Body of pancreas (tissue), 4 donors: ENCODE data around the gene BIRC6. TPM values are rescaled to one million over a fixed set of nuclear protein-coding genes. Genes with fewer than 3 reads are reported as not detected.

Source experiments
- ATAC-seq: fragments of 150-250 bp; one replicate; pipeline ENCODE4 v1.9.1; 2016
- DNase-seq, 4 donors: peaks; one replicate each; pipeline ENCODE4 v3.0.0-alpha.2; 2019
- H3K27ac ChIP-seq, 4 donors: fragments of 200-600 bp; sonication (generic); 1 replicate in 3 of 4; 2 replicates in 1 of 4; pipeline versions ENCODE4 v1.5.1 to v1.6.1; 2016 to 2019; ENCODE audit warnings: mild to moderate bottlenecking in 1 of 4, mixed read lengths in 1 of 4, moderate library complexity in 1 of 4
- H3K27me3 ChIP-seq, 2 donors: fragments of 200-600 bp; sonication (generic); one replicate each; pipeline ENCODE4 v1.6.0; 2016; ENCODE audit warnings: mild to moderate bottlenecking in 1 of 2
- H3K36me3 ChIP-seq, 2 donors: fragments of 200-600 bp; sonication (generic); replicated peaks in 1 of 2; 2 replicates each; pipeline ENCODE4 v1.5.1; 2016; ENCODE audit warnings: low read depth in 2 of 2; ENCODE audit not compliant: insufficient read depth in 1 of 2
- H3K4me1 ChIP-seq: fragments of 200-600 bp; sonication (generic); one replicate; pipeline ENCODE4 v1.6.0; 2016
- H3K4me3 ChIP-seq, 2 donors: fragments of 200-600 bp; sonication (generic); 1 replicate in 1 of 2; 2 replicates in 1 of 2; pipeline ENCODE4 v1.5.1; 2016 to 2019
- H3K9me3 ChIP-seq, 3 donors: fragments of 200-600 bp; sonication (generic); 1 replicate in 2 of 3; 2 replicates in 1 of 3; pipeline ENCODE4 v1.5.1; 2016
- CTCF ChIP-seq, 7 experiments: fragments of 450-650 bp in 4 of 7; fragments of 200-600 bp in 3 of 7; sonication (generic) in 3 of 7; IDR thresholded peaks; one replicate each; pipeline ENCODE4 v1.5.1; 2016 to 2019; ENCODE audit warnings: antibody characterized with exemption in 7 of 7
- POLR2A ChIP-seq, 3 donors: fragments of 450-650 bp; IDR thresholded peaks; one replicate each; pipeline ENCODE4 v1.6.1; 2016; ENCODE audit warnings: antibody characterized with exemption in 3 of 3, mild to moderate bottlenecking in 2 of 3
- WGBS, 2 donors: methylation state at CpG; one replicate each; pipeline ENCODE4 v1.1.5; 2017; 5-methylcytosine and 5-hydroxymethylcytosine counted together
- intact Hi-C: fragments of 100-400 bp; cut with DNase I; formaldehyde crosslinking; loops from one replicate; pipeline ENCODE4 v1.15.1; 2023
- total RNA-seq, 2 donors: library from RNA; depleted of rRNA; stranded (reverse); fragments of >200 nt; gene quantifications; one replicate each; pipeline ENCODE4 v1.1.0, GENCODE V29; 2016

Gene BIRC6
- total RNA-seq, 2 donors from 2014 or later = 71.9 to 102 TPM

- Histone ChIP-seq H3K36me3 (peaks cover 0 to 7% of the 10 kb centered on the region in 2 donors), H3K9me3 (peaks cover 0 to 4% (median 0%) of the 10 kb centered on the region in 3 donors), H3K27ac (no peak overlapping the region), H3K4me1 (peaks cover 3% of the 10 kb centered on the region), H3K4me3 (no peak overlapping the region), H3K27me3 (no peaks in the 10 kb centered on the region)
- 87 to 92% methylated on average over 3 of the region's 3 CpGs for WGBS, 2 donors
- ATAC-seq (no peak), DNase-seq (no peak)
- TF ChIP-seq POLR2A (IDR thresholded peaks at IDR 0.05) = no peak
- TF ChIP-seq CTCF (IDR thresholded peaks at IDR 0.05) = no peak
- intact Hi-C loops = no loop called here
These were observed 47.9 kb downstream of the BIRC6 start for GRCh38 chr2:32404691-32405090.

GRCh38 chr2:32416519-32416918 is 59.7 kb downstream of the BIRC6 start:
- peaks cover 4% of the 10 kb centered on the region for H3K4me1 ChIP-seq

GRCh38 chr2:32417659-32418058 is 60.8 kb downstream of the BIRC6 start:
- intact Hi-C loops = no loop called here
- TF ChIP-seq POLR2A (IDR thresholded peaks at IDR 0.05) (no peak), CTCF (IDR thresholded peaks at IDR 0.05) (no peak)
- no peak for ATAC-seq
- H3K27me3 ChIP-seq = no peaks in the 10 kb centered on the region
- no peak overlapping the region for H3K27ac ChIP-seq
- 97% methylated on average over 10 of the region's 10 CpGs for WGBS, 2 donors
- no peak overlapping the region for H3K4me3 ChIP-seq
- H3K9me3 ChIP-seq = peaks cover 0 to under 1% (median 0%) of the 10 kb centered on the region in 3 donors
- peaks cover 4% of the 10 kb centered on the region for H3K4me1 ChIP-seq
- DNase-seq = no peak
- H3K36me3 ChIP-seq = peaks cover 5 to 6% of the 10 kb centered on the region in 2 donors

More at GRCh38 chr2:32416519-32416918, 59.7 kb downstream of the BIRC6 start:
- no peak for TF ChIP-seq CTCF (IDR thresholded peaks at IDR 0.05)
- no peak for TF ChIP-seq POLR2A (IDR thresholded peaks at IDR 0.05)
- Histone ChIP-seq H3K9me3 (peaks cover 0 to 3% (median 0%) of the 10 kb centered on the region in 3 donors), H3K27me3 (no peaks in the 10 kb centered on the region), H3K27ac (no peak overlapping the region), H3K36me3 (peaks cover 5 to 6% of the 10 kb centered on the region in 2 donors), H3K4me3 (no peak overlapping the region)
- ATAC-seq (no peak), DNase-seq (no peak)
- intact Hi-C loops = no loop called here
- 77 to 100% methylated on average over 1 of the region's 1 CpG for WGBS, 2 donors

- ATAC-seq (no peak), DNase-seq (no peak)
- peaks cover 5 to 6% of the 10 kb centered on the region in 2 donors for H3K36me3 ChIP-seq
- intact Hi-C loops = no loop called here
- 82 to 85% methylated on average over 5 of the region's 5 CpGs for WGBS, 2 donors
- no peak for TF ChIP-seq CTCF (IDR thresholded peaks at IDR 0.05)
- TF ChIP-seq POLR2A (IDR thresholded peaks at IDR 0.05) = no peak
- no peak overlapping the region for H3K27ac ChIP-seq
- H3K4me1 ChIP-seq = peaks cover 4% of the 10 kb centered on the region
- no peaks in the 10 kb centered on the region for H3K9me3 ChIP-seq
- H3K27me3 ChIP-seq = no peaks in the 10 kb centered on the region
- H3K4me3 ChIP-seq = no peak overlapping the region
These were observed 62.0 kb downstream of the BIRC6 start for GRCh38 chr2:32418778-32419177.

GRCh38 chr2:32422133-32422532 is 65.3 kb downstream of the BIRC6 start:
- no peaks in the 10 kb centered on the region for H3K36me3 ChIP-seq
- H3K4me1 ChIP-seq = peaks cover 18% of the 10 kb centered on the region
- no peak for DNase-seq
- ATAC-seq = no peak
- intact Hi-C loops = no loop called here
- no peak overlapping the region for H3K4me3 ChIP-seq
- 97 to 100% methylated on average over 1 of the region's 1 CpG for whole genome bisulfite sequencing, 2 donors
- H3K27ac ChIP-seq = no peak overlapping the region
- no peaks in the 10 kb centered on the region for H3K27me3 ChIP-seq
- H3K9me3 ChIP-seq = no peaks in the 10 kb centered on the region
- TF ChIP-seq CTCF (IDR thresholded peaks at IDR 0.05) (no peak), POLR2A (IDR thresholded peaks at IDR 0.05) (no peak)
